HEK293 (cell line): ENCODE measurements around the gene CXCL14.

Experiments used
- CTCF ChIA-PET: fragments of 350-600 bp; formaldehyde crosslinking; extraction: SDS; loops from one replicate; lab custom pipeline; 2021; ENCODE audit warnings: antibody characterized with exemption; lab: Yijun Ruan, JAX
- POLR2A ChIA-PET: fragments of 300-600 bp; formaldehyde crosslinking; extraction: SDS; loops from one replicate; lab custom pipeline; 2020; ENCODE audit warnings: antibody characterized with exemption, inconsistent platforms; lab: Yijun Ruan, JAX
- H3K27ac ChIP-seq: fragments of 200-500 bp; sonication (Bioruptor generic); 2 replicates; pipeline ENCODE4 v1.5.1; 2014; ENCODE audit warnings: low read depth, low read length, control low read depth, inconsistent platforms; ENCODE audit errors: extremely low read depth
- H3K36me3 ChIP-seq, 2 experiments: fragments of 200-500 bp in 1 of 2; sonication (Bioruptor generic) in 1 of 2; 1 replicate in 1 of 2; 2 replicates in 1 of 2; pipeline ENCODE4 v1.5.1; 2014 to 2017; ENCODE audit warnings: inconsistent platforms in 2 of 2, low read length in 2 of 2; ENCODE audit not compliant: control insufficient read depth in 2 of 2, insufficient read depth in 1 of 2
- H3K4me1 ChIP-seq: fragments of 200-500 bp; sonication (Bioruptor generic); 2 replicates; pipeline ENCODE4 v1.5.1; 2014; ENCODE audit warnings: mild to moderate bottlenecking, low read length, inconsistent platforms; ENCODE audit not compliant: control insufficient read depth, insufficient read depth
- H3K4me3 ChIP-seq: 2 replicates; pipeline ENCODE4 v1.5.1; 2011; ENCODE audit warnings: low read depth, mild to moderate bottlenecking, control low read depth, low read length, moderate library complexity
- H3K9me3 ChIP-seq: fragments of 200-500 bp; sonication (Bioruptor generic); 2 replicates; pipeline ENCODE4 v1.5.1; 2014; ENCODE audit warnings: low read depth, low read length, inconsistent platforms; ENCODE audit not compliant: control insufficient read depth, insufficient read depth
- KLF7 ChIP-seq: fragments of 450-650 bp; formaldehyde crosslinking; IDR thresholded peaks from 2 replicates; pipeline ENCODE4 v1.5.1; 2016; ENCODE audit warnings: missing biosample characterization, missing genetic modification characterization, borderline replicate concordance
- SP2 ChIP-seq: fragments of 450-650 bp; formaldehyde crosslinking; IDR thresholded peaks from 2 replicates; pipeline ENCODE4 v1.5.1; 2016; ENCODE audit warnings: missing biosample characterization, missing genetic modification characterization
- ZBTB17 ChIP-seq: fragments of 450-650 bp; formaldehyde crosslinking; IDR thresholded peaks from 2 replicates; pipeline ENCODE4 v1.5.1; 2016; ENCODE audit warnings: missing biosample characterization, missing genetic modification characterization
- ZNF121 ChIP-seq: fragments of 450-650 bp; formaldehyde crosslinking; IDR thresholded peaks from 2 replicates; pipeline ENCODE4 v1.5.1; 2016; ENCODE audit warnings: missing biosample characterization, missing genetic modification characterization
- ZNF529 ChIP-seq: fragments of 450-650 bp; formaldehyde crosslinking; IDR thresholded peaks from 2 replicates; pipeline ENCODE4 v1.5.1; 2017; ENCODE audit warnings: missing genetic modification characterization, missing biosample characterization; ENCODE audit not compliant: insufficient replicate concordance
- ZNF558 ChIP-seq: fragments of 450-650 bp; formaldehyde crosslinking; IDR thresholded peaks from 2 replicates; pipeline ENCODE4 v1.5.1; 2016; ENCODE audit warnings: missing biosample characterization, missing genetic modification characterization
- ZNF561 ChIP-seq: fragments of 450-650 bp; IDR thresholded peaks from 2 replicates; pipeline ENCODE4 v1.5.1; 2018; ENCODE audit warnings: missing biosample characterization, missing genetic modification characterization, borderline replicate concordance
- ZNF600 ChIP-seq: fragments of 450-650 bp; formaldehyde crosslinking; IDR thresholded peaks from 2 replicates; pipeline ENCODE4 v1.5.1; 2016; ENCODE audit warnings: missing biosample characterization, missing genetic modification characterization
- ZNF610 ChIP-seq: fragments of 450-650 bp; formaldehyde crosslinking; IDR thresholded peaks from 2 replicates; pipeline ENCODE4 v1.5.1; 2016; ENCODE audit warnings: missing biosample characterization, missing genetic modification characterization, borderline replicate concordance
- ZNF658 ChIP-seq: fragments of 450-650 bp; formaldehyde crosslinking; IDR thresholded peaks from 2 replicates; pipeline ENCODE4; 2016; ENCODE audit warnings: missing biosample characterization, missing genetic modification characterization
- ZNF776 ChIP-seq: fragments of 450-650 bp; formaldehyde crosslinking; IDR thresholded peaks from 2 replicates; pipeline ENCODE4 v1.5.0; 2017; ENCODE audit warnings: missing biosample characterization, missing genetic modification characterization, borderline replicate concordance
- ZSCAN23 ChIP-seq: fragments of 450-650 bp; formaldehyde crosslinking; IDR thresholded peaks from 2 replicates; pipeline ENCODE4 v1.5.1; 2016; ENCODE audit warnings: missing biosample characterization, missing genetic modification characterization
- TF ChIP-seq, protein P1 (sequence below): fragments of 450-650 bp; formaldehyde crosslinking; IDR thresholded peaks from 2 replicates; pipeline ENCODE4 v1.5.1; 2016; ENCODE audit warnings: missing biosample characterization, missing genetic modification characterization
- TF ChIP-seq, protein P2 (sequence below): fragments of 450-650 bp; formaldehyde crosslinking; IDR thresholded peaks from 2 replicates; pipeline ENCODE4 v1.5.0; 2017; ENCODE audit warnings: missing biosample characterization, missing genetic modification characterization, borderline replicate concordance
- TF ChIP-seq, protein P3 (sequence below): fragments of 450-650 bp; formaldehyde crosslinking; IDR thresholded peaks from 2 replicates; pipeline ENCODE4 v1.5.1; 2017; ENCODE audit warnings: missing biosample characterization, mild to moderate bottlenecking, missing genetic modification characterization, moderate library complexity
- TF ChIP-seq, protein P4 (sequence below): fragments of 450-650 bp; formaldehyde crosslinking; IDR thresholded peaks from 2 replicates; pipeline ENCODE4 v1.5.1; 2016; ENCODE audit warnings: missing biosample characterization, missing genetic modification characterization
- TF ChIP-seq, protein P5 (sequence below): fragments of 450-650 bp; formaldehyde crosslinking; IDR thresholded peaks from 2 replicates; pipeline ENCODE4 v1.5.1; 2016; ENCODE audit warnings: missing biosample characterization, missing genetic modification characterization

Gene CXCL14

DNA sequence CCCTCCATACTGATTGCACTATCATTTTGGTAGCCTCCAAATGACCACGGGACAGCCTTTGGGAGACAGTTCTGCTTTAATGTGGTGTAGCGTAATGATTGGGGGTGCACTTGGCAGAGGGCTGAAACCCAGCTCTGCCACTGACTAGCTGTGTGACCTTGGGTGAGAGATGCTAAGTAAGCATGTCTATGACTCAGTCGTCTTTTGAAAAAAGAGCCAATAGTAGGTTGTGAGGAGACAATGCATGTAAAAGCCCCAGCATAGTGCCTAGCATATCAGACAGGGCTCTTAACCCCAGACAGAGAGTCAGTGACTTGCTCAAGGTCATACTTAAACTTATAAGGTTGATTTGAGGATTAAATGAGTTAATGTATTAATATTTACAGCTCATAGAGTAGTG lies 18.0 kb upstream of the CXCL14 start:
- H3K36me3 ChIP-seq: no peaks in the 10 kb centered on the region
- TF ChIP-seq ZNF121 (tag by site-specific recombination) (no peak), ZNF600 (tag by site-specific recombination) (no peak), ZNF529 (no peak), KLF7 (tag by site-specific recombination) (no peak), ZNF776 (tag by site-specific recombination) (no peak), ZNF658 (tag by site-specific recombination) (no peak), ZNF561 (tag by site-specific recombination) (no peak), ZBTB17 (tag by site-specific recombination) (no peak), ZSCAN23 (no peak), SP2 (tag by site-specific recombination) (no peak), ZNF610 (tag by site-specific recombination) (no peak), ZNF558 (tag by site-specific recombination) (no peak)
- TF ChIP-seq, protein P1, sequence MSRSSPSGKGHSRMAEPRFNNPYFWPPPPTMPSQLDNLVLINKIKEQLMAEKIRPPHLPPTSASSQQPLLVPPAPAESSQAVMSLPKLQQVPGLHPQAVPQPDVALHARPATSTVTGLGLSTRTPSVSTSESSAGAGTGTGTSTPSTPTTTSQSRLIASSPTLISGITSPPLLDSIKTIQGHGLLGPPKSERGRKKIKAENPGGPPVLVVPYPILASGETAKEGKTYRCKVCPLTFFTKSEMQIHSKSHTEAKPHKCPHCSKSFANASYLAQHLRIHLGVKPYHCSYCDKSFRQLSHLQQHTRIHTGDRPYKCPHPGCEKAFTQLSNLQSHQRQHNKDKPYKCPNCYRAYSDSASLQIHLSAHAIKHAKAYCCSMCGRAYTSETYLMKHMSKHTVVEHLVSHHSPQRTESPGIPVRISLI (tag by site-specific recombination): no peak
- TF ChIP-seq, protein P2, sequence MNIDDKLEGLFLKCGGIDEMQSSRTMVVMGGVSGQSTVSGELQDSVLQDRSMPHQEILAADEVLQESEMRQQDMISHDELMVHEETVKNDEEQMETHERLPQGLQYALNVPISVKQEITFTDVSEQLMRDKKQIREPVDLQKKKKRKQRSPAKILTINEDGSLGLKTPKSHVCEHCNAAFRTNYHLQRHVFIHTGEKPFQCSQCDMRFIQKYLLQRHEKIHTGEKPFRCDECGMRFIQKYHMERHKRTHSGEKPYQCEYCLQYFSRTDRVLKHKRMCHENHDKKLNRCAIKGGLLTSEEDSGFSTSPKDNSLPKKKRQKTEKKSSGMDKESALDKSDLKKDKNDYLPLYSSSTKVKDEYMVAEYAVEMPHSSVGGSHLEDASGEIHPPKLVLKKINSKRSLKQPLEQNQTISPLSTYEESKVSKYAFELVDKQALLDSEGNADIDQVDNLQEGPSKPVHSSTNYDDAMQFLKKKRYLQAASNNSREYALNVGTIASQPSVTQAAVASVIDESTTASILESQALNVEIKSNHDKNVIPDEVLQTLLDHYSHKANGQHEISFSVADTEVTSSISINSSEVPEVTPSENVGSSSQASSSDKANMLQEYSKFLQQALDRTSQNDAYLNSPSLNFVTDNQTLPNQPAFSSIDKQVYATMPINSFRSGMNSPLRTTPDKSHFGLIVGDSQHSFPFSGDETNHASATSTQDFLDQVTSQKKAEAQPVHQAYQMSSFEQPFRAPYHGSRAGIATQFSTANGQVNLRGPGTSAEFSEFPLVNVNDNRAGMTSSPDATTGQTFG (tag by site-specific recombination): no peak
- TF ChIP-seq, protein P3, sequence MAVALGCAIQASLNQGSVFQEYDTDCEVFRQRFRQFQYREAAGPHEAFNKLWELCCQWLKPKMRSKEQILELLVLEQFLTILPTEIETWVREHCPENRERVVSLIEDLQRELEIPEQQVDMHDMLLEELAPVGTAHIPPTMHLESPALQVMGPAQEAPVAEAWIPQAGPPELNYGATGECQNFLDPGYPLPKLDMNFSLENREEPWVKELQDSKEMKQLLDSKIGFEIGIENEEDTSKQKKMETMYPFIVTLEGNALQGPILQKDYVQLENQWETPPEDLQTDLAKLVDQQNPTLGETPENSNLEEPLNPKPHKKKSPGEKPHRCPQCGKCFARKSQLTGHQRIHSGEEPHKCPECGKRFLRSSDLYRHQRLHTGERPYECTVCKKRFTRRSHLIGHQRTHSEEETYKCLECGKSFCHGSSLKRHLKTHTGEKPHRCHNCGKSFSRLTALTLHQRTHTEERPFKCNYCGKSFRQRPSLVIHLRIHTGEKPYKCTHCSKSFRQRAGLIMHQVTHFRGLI: no peak
- TF ChIP-seq, protein P4, sequence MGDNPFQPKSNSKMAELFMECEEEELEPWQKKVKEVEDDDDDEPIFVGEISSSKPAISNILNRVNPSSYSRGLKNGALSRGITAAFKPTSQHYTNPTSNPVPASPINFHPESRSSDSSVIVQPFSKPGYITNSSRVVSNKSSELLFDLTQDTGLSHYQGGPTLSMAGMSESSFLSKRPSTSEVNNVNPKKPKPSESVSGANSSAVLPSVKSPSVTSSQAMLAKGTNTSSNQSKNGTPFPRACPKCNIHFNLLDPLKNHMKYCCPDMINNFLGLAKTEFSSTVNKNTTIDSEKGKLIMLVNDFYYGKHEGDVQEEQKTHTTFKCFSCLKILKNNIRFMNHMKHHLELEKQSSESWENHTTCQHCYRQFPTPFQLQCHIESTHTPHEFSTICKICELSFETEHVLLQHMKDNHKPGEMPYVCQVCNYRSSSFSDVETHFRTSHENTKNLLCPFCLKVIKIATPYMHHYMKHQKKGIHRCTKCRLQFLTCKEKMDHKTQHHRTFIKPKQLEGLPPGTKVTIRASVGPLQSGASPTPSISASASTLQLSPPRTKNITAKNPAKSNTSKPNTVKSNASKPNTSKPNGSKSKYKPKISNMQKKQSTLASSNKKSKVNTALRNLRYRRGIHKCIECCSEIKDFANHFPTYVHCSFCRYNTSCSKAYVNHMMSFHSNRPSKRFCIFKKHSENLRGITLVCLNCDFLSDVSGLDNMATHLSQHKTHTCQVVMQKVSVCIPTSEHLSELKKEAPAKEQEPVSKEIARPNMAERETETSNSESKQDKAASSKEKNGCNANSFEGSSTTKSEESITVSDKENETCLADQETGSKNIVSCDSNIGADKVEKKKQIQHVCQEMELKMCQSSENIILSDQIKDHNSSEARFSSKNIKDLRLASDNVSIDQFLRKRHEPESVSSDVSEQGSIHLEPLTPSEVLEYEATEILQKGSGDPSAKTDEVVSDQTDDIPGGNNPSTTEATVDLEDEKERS (tag by site-specific recombination): no peak
- TF ChIP-seq, protein P5, sequence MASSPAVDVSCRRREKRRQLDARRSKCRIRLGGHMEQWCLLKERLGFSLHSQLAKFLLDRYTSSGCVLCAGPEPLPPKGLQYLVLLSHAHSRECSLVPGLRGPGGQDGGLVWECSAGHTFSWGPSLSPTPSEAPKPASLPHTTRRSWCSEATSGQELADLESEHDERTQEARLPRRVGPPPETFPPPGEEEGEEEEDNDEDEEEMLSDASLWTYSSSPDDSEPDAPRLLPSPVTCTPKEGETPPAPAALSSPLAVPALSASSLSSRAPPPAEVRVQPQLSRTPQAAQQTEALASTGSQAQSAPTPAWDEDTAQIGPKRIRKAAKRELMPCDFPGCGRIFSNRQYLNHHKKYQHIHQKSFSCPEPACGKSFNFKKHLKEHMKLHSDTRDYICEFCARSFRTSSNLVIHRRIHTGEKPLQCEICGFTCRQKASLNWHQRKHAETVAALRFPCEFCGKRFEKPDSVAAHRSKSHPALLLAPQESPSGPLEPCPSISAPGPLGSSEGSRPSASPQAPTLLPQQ (tag by site-specific recombination): no peak
- no peaks in the 10 kb centered on the region for H3K9me3 ChIP-seq
- H3K4me3 ChIP-seq: no peak overlapping the region
- H3K27ac ChIP-seq: no peak overlapping the region
- POLR2A ChIA-PET: no interaction called here
- H3K4me1 ChIP-seq: no peaks in the 10 kb centered on the region
- CTCF ChIA-PET: interaction anchor here (0.7 kb wide), 1 partner anchor 45 kb away, joined by 3 read pairs; no protein-coding TSS in a partner anchor
